Tibial nerve (tissue), 3 donors: Measurements from ENCODE around the gene C4BPA.

Experiments used
- CTCF ChIP-seq, 5 experiments: fragments of 200-600 bp in 3 of 5; fragments of 450-650 bp in 2 of 5; sonication (generic) in 3 of 5; IDR thresholded peaks; one replicate each; pipeline ENCODE4 v1.5.1; 2016 to 2019; ENCODE audit warnings: antibody characterized with exemption in 5 of 5, mild to moderate bottlenecking in 3 of 5, moderate library complexity in 2 of 5
- POLR2A ChIP-seq, 2 donors: fragments of 450-650 bp; IDR thresholded peaks; one replicate each; pipeline ENCODE4 v1.6.1; 2017; ENCODE audit warnings: antibody characterized with exemption in 2 of 2, mild to moderate bottlenecking in 2 of 2, moderate library complexity in 2 of 2

GRCh38 chr1:207115269-207115668, 11.2 kb downstream of the C4BPA start:
- TF ChIP-seq CTCF (IDR thresholded peaks at IDR 0.05) = no peak
- no peak for TF ChIP-seq POLR2A (IDR thresholded peaks at IDR 0.05)
